Measurements from ENCODE around the gene FOXP3. TPM values are rescaled to one million over a fixed set of nuclear protein-coding genes. Genes with fewer than 3 reads are reported as not detected.

Gene FOXP3
- total and polyA plus RNA-seq, 2 donors (not counting 3 experiments of a cell fraction or from before 2014, with no cell fraction given) = 0.06 TPM; not detected in 1

- H3K4me1 ChIP-seq (ENCODE audit: control insufficient read depth, extremely low read depth, insufficient read depth, low read length) = no peaks in the 10 kb centered on the region
- no peak overlapping the region for H3K27ac ChIP-seq (ENCODE audit: insufficient read depth, low read depth, low read length)
- H3K9ac ChIP-seq (replicated peaks; ENCODE audit: extremely low read depth, insufficient read depth, low read length) = no peak overlapping the region
- BruUV-seq (replicated peaks) = no TSS peak
- H3K4me3 ChIP-seq (replicated peaks in 1 of 3; ENCODE audit: insufficient read depth in 1 of 3, low read depth in 1 of 3, low read length in 3 of 3) = no peak overlapping the region
- dilution Hi-C loops (cut with MboI; ENCODE audit: extremely low pct_ligation_motif_present, low sequenced_read_pairs) (no loop called here), intact Hi-C loops (cut with micrococcal nuclease) (loop anchor here (1.0 to 5.0 kb wide), 2 partner anchors 462 to 545 kb away; no protein-coding TSS in a partner anchor)
- ChIA-PET CTCF (no interaction called here), POLR2A (no interaction called here)
- H3K27me3 ChIP-seq (ENCODE audit: control insufficient read depth in 2 of 2, insufficient read depth in 2 of 2, low read length in 2 of 2) = no peaks in the 10 kb centered on the region
- H2AFZ ChIP-seq (ENCODE audit: low read depth, low read length) = no peak overlapping the region
- H3K36me3 ChIP-seq (ENCODE audit: control insufficient read depth in 2 of 2, extremely low read depth in 1 of 2, insufficient read depth in 2 of 2, low read length in 2 of 2) = no peaks in the 10 kb centered on the region
- no peaks in the 10 kb centered on the region for H3K9me1 ChIP-seq (replicated peaks; ENCODE audit: control insufficient read depth, extremely low read depth, insufficient read depth, low read length)
- FAIRE-seq = no peak
- no peak overlapping the region for H3K4me2 ChIP-seq (ENCODE audit: insufficient read depth, low read length)
- no peaks in the 10 kb centered on the region for H3K79me2 ChIP-seq (ENCODE audit: control insufficient read depth, insufficient read depth, low read length)
- no peaks in the 10 kb centered on the region for H3K9me3 ChIP-seq (replicated peaks; ENCODE audit: control insufficient read depth, insufficient read depth, low read length)
- no peak for DNase-seq (ENCODE audit: low read depth, low spot score)
- TF ChIP-seq POLR2A (IDR thresholded peaks at IDR 0.05; ENCODE audit: low read depth, low read length) (no peak), CTCF (IDR thresholded peaks at IDR 0.05; ENCODE audit: extremely low read depth in 1 of 2, insufficient read depth in 1 of 2, low read depth in 1 of 2, low read length in 2 of 2) (no peak), POLR2AphosphoS5 (IDR thresholded peaks at IDR 0.05; ENCODE audit: insufficient read depth, low read depth, low read length) (no peak), JUN (IDR thresholded peaks at IDR 0.05; ENCODE audit: borderline replicate concordance, insufficient read depth, insufficient read length, low read depth) (no peak), FOS (IDR thresholded peaks at IDR 0.05; ENCODE audit: borderline replicate concordance, insufficient read depth, low read length) (no peak), MYC (IDR thresholded peaks at IDR 0.05; ENCODE audit: low read depth, low read length) (no peak), EZH2 (IDR thresholded peaks at IDR 0.05; ENCODE audit: borderline replicate concordance, low read depth, low read length, severe bottlenecking) (no peak), GATA2 (IDR thresholded peaks at IDR 0.05; ENCODE audit: insufficient read depth, insufficient read length, low read depth, low read length) (no peak)
- TF ChIP-seq, protein P1, sequence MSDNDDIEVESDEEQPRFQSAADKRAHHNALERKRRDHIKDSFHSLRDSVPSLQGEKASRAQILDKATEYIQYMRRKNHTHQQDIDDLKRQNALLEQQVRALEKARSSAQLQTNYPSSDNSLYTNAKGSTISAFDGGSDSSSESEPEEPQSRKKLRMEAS (IDR thresholded peaks at IDR 0.05; ENCODE audit: insufficient read depth, insufficient read length) = no peak
- no peaks in the 10 kb centered on the region for H4K20me1 ChIP-seq (replicated peaks; ENCODE audit: control insufficient read depth, extremely low read depth, insufficient read depth, low read length)
Observed at GRCh38 chrX:49292400-49293362, 28.2 kb upstream of the FOXP3 start.

All from endothelial cell of umbilical vein (primary cell).